GM21526 (cell line): Measurements from ENCODE around the gene APCDD1.

ENCODE experiments used
- ATAC-seq: cut with Tn5 transposase; IDR thresholded peaks from one replicate; pipeline ENCODE4 v1.9.1; 2021; ENCODE audit warnings: moderate library complexity; ENCODE audit not compliant: unreplicated experiment, low FRiP score

Gene APCDD1

DNA sequence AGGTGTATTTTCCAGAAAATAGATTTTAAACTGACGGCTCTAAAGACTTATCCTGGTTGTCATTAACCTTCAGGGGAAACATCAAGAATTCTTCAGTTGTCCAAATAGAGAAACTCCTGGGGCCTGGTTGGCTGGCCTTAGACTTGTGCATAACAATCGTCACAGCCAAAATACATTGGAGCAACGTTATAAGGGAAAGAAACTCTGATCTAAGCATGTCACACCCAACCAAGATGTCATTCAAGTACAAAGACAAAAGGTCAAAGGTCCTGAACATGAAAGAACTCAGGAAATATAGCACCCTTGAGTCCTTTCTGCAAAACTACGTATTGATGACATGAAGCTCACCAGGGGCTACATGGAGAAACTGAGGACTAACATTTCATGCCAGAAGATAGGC, 23.8 kb upstream of the APCDD1 start:
- no peak for ATAC-seq

- no peak for ATAC-seq
These were observed 22.8 kb upstream of the APCDD1 start for GRCh38 chr18:10431680-10432079.

DNA sequence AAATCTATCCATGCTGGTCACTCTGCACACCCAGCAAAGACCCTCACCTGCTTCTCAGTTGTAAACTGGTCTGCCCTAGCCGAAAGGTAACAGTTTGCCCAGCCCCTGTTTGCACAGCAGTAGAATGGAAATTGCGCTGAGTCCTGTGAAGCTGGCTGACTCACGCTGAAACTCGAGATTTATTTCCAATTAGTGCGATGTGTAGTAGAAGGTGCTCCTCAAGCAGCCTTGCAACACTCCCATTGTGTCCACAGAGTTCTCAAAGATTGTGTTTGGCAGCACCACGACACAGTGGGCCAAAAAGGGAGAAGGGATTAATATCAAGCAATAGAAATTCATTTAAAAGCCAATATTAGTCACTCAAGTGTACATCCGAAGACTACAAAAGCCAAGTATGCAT, 21.7 kb upstream of the APCDD1 start:
- no peak for ATAC-seq

- no peak for ATAC-seq
These were observed 18.3 kb upstream of the APCDD1 start for GRCh38 chr18:10436160-10436559.

- ATAC-seq, result no peak
These were observed 16.6 kb upstream of the APCDD1 start for GRCh38 chr18:10437837-10438236.

- ATAC-seq, result no peak
These were observed 14.5 kb upstream of the APCDD1 start for GRCh38 chr18:10439898-10440297.

- no peak for ATAC-seq
These were observed 13.6 kb upstream of the APCDD1 start for GRCh38 chr18:10440884-10441283.

GRCh38 chr18:10441472-10441871, 13.0 kb upstream of the APCDD1 start:
- ATAC-seq, result no peak

DNA sequence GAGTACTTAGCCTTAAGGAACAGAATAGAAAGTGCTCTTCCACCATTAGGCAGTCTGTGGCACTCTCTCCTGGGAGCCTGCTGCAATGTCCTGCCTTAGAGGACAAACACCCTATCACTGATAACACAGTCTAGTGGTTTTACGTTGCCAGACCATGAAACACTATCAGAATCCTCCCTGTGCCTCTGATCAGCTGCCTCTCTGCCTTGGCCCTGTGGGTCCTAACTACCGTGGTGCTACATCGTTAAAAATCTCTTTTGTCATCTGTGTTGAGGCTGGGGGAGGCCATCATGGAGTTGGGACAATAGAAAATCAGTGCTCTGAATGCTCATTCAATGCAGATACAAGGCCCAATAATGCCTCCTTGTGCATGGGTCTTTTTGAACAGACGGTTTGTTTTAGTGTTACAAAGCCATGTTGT, 11.9 kb upstream of the APCDD1 start:
- ATAC-seq, result no peak

GRCh38 chr18:10443001-10443400, 11.4 kb upstream of the APCDD1 start:
- no peak for ATAC-seq

GRCh38 chr18:10444314-10445006, 10.0 kb upstream of the APCDD1 start:
- no peak for ATAC-seq

DNA sequence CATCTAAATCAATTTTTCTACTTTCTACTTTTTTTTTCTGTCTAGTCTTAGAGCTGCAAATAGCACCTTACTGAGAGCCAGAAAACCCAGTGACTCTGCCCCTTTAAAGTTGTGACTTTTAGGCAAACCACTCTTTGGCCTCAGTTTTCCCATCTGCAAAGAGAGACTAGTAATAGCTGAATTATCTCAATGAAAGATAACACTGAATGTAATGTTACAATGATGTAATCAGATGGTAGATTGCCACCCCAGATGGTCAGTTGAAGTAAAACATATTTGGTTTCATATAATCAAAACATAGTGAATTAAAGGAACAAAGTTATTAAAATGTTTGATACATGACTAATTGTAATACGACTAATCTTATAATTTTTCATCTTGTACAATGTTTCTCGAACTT, 5.0 kb upstream of the APCDD1 start:
- ATAC-seq, result no peak

- no peak for ATAC-seq
These were observed 3.4 kb upstream of the APCDD1 start for GRCh38 chr18:10450986-10451385.

- ATAC-seq, result no peak
These were observed 1.1 kb upstream of the APCDD1 start for GRCh38 chr18:10453261-10453805.

DNA sequence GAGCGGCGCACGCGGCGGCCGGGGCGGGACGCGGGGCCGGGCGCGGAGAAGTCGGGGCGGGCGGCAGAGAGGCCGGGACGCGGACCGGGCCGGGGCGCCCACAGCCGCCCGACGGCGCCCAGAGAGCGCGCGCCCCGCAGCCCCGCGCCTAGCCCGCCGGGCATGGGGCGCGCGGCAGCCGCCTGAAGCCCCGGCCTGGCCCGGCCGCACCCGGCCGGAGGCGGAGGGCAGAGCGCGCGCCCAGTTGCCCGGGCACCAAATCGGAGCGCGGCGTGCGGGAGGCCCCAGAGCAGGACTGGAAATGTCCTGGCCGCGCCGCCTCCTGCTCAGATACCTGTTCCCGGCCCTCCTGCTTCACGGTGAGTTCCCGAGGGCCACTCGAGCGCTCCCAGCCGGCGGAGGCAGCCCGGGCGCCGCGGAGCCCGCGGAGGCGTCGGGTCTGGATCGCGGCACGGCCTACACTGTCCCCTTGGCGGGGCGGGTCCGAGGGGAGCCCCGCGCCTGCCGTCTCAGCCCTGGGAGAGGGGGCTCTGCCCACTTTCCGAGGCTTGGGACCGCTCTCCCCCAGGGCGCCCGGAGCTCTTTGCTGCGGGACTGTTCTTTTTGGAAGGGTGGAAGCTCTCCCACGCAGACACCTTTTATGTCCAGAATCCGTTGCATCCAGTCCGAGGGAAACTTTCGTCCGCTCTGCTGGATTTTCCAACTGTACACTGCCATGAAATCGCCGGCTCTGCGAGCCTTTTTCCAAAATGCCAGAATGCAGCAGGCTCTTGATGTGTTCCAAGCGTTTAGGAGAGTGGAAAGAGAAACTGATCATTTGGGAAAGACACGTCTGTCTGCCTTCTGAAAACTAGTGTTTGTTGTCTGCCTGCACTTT, 484 bp downstream of the APCDD1 start:
- ATAC-seq, result no peak

- ATAC-seq, result no peak
These were observed 1.5 kb downstream of the APCDD1 start for GRCh38 chr18:10455726-10456453.

DNA sequence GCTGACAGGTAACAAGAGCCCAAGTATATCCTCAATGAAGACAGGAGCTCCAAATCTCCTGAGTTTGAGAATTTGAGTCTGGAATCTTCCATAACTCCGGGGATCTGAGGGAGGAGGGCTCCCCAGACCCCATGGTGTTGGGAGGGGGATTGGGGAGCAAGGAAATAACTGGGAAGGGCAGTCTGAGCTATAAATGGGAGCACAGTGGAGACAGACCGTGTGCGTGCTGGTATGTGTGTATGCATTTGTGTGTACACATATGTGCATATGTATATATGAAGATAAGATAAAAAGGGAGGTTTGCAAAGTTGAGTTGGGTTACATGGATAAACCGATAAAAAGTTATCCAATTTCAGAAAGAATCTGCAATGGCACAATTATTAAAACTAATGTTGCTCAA, 2.3 kb downstream of the APCDD1 start:
- no peak for ATAC-seq

DNA sequence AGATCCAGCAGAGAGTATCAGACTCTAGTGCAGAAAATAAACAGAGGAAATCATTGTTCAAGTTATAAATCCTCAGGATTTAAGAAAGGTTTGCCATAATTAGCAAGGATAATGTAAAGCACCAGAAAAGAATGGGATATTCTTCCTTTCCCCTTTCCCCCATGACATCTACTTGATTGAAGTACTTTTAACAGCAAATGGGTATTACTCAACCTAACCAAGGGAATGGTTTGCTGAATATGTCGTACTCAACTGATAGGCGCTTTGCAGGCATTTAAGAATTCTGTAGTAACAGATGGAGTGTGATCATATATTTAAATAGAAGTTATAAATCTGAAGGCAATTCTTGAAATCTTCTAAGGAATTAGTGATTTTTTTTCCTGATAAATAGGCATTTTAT, 2.7 kb downstream of the APCDD1 start:
- ATAC-seq, result no peak

GRCh38 chr18:10457767-10458166, 3.3 kb downstream of the APCDD1 start:
- ATAC-seq, result no peak

GRCh38 chr18:10458691-10459090, 4.3 kb downstream of the APCDD1 start:
- ATAC-seq, result no peak

- no peak for ATAC-seq
These were observed 5.2 kb downstream of the APCDD1 start for GRCh38 chr18:10459587-10459986.
